ENCODE data around the gene SEMA4D. TPM values are rescaled to one million over a fixed set of nuclear protein-coding genes. Genes with fewer than 3 reads are reported as not detected.

Gene SEMA4D
- total and polyA plus RNA-seq, 10 donors: 23.0 to 193 (median 157) TPM

- Histone ChIP-seq H3K36me3 (peaks cover 0 to 79% (median 11%) of the 10 kb centered on the region in 6 donors), H3K27me3 (replicated peaks in 1 of 7) (no peaks in the 10 kb centered on the region), H3K27ac (peak overlapping the region in 3 of 8 donors; percentile 31 to 61 (median 42)), H3K9me3 (no peaks in the 10 kb centered on the region), H3K4me1 (peaks cover 13 to 88% (median 53%) of the 10 kb centered on the region in 6 donors), H3K4me3 (no peak overlapping the region)
- 71 to 83% (median 77%) methylated on average over 17 of the region's 17 CpGs for WGBS, 5 donors
- intact Hi-C loops (cut with DNase I; ENCODE audit: low total_unique reads): no loop called here
- peak; percentile 65 for DNase-seq
- TF ChIP-seq POLR2AphosphoS5 (IDR thresholded peaks at IDR 0.05): peak in 1 of 3 donors; percentile 14
- TF ChIP-seq, protein P1, sequence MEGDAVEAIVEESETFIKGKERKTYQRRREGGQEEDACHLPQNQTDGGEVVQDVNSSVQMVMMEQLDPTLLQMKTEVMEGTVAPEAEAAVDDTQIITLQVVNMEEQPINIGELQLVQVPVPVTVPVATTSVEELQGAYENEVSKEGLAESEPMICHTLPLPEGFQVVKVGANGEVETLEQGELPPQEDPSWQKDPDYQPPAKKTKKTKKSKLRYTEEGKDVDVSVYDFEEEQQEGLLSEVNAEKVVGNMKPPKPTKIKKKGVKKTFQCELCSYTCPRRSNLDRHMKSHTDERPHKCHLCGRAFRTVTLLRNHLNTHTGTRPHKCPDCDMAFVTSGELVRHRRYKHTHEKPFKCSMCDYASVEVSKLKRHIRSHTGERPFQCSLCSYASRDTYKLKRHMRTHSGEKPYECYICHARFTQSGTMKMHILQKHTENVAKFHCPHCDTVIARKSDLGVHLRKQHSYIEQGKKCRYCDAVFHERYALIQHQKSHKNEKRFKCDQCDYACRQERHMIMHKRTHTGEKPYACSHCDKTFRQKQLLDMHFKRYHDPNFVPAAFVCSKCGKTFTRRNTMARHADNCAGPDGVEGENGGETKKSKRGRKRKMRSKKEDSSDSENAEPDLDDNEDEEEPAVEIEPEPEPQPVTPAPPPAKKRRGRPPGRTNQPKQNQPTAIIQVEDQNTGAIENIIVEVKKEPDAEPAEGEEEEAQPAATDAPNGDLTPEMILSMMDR (IDR thresholded peaks at IDR 0.05 in 8 of 11, conservative IDR thresholded peaks at IDR 0.05 in 3 of 11): no peak
Observed at GRCh38 chr9:89449261-89449671, 48.6 kb downstream of the SEMA4D start.

GRCh38 chr9:89448821-89449220 is 49.1 kb downstream of the SEMA4D start:
- Histone ChIP-seq H3K4me1 (peaks cover 12 to 88% (median 54%) of the 10 kb centered on the region in 6 donors), H3K4me3 (peak overlapping the region in 1 of 8 donors; percentile 5), H3K27ac (peak overlapping the region in 3 of 8 donors; percentile 31 to 61 (median 42)), H3K36me3 (peaks cover 0 to 77% (median 9%) of the 10 kb centered on the region in 6 donors), H3K27me3 (replicated peaks in 1 of 7) (no peaks in the 10 kb centered on the region), H3K9me3 (no peaks in the 10 kb centered on the region)
- DNase-seq: no peak
- intact Hi-C loops (cut with DNase I; ENCODE audit: low total_unique reads): no loop called here
- TF ChIP-seq POLR2A (IDR thresholded peaks at IDR 0.05) (no peak), POLR2AphosphoS5 (IDR thresholded peaks at IDR 0.05) (no peak)
- TF ChIP-seq, protein P1 (IDR thresholded peaks at IDR 0.05 in 8 of 11, conservative IDR thresholded peaks at IDR 0.05 in 3 of 11): no peak
- WGBS, 5 donors: 72 to 80% (median 74%) methylated on average over 8 of the region's 8 CpGs

DNA sequence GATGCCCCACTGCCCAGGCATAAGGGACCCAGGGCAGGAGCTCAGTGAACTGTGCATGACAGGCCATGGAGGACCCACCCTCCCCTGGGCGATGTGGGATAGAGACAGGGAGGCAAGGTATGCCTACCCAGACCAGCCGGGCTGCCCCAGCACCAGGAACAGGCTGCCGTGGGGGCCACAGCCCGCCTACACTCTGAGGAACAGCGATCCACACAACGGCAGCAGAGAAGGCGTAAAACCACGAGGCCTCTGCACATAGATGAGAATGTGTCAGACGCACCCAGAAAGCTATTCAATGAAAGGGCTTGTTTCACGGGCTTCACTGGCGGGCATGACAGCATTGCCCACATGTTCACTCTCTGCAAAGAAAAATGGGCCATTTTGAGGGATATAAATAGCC is 49.5 kb downstream of the SEMA4D start:
- 48 to 75% (median 57%) methylated on average over 11 of the region's 11 CpGs for WGBS, 5 donors
- peak overlapping the region in 1 of 8 donors; percentile 5 for H3K4me3 ChIP-seq
- no peaks in the 10 kb centered on the region for H3K9me3 ChIP-seq
- peak overlapping the region in 3 of 8 donors; percentile 31 to 61 (median 42) for H3K27ac ChIP-seq
- intact Hi-C loops (cut with DNase I; ENCODE audit: low total_unique reads): no loop called here
- H3K27me3 ChIP-seq (replicated peaks in 1 of 7): no peaks in the 10 kb centered on the region
- peak; percentile 77 for DNase-seq
- peaks cover 0 to 77% (median 8%) of the 10 kb centered on the region in 6 donors for H3K36me3 ChIP-seq
- peaks cover 14 to 88% (median 59%) of the 10 kb centered on the region in 6 donors for H3K4me1 ChIP-seq
- TF ChIP-seq, protein P1 (IDR thresholded peaks at IDR 0.05 in 8 of 11, conservative IDR thresholded peaks at IDR 0.05 in 3 of 11): no peak
- peak in 1 of 3 donors; percentile 60 for TF ChIP-seq POLR2AphosphoS5 (IDR thresholded peaks at IDR 0.05)
- TF ChIP-seq POLR2A (IDR thresholded peaks at IDR 0.05): no peak

DNA sequence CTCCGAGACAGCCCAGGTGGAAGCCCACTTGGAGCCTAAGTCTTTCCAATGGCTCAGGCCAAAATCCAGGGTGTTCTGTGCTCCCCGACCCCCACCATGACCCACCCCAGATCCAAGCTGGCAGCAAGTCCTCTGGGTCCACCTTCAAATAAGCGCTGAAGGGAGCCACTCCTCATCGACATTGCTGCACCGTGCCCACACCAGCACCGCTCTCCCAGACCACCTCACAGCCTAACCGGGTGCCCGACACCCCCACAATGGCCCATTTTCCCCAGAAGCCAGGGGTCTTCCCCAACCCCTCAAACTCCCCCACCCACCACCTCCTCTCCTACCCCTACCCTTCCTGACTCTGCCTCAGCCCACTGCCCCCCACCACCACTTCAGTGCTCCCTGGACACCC is 50.5 kb downstream of the SEMA4D start:
- peaks cover 0 to 76% (median 4%) of the 10 kb centered on the region in 6 donors for H3K36me3 ChIP-seq
- H3K9me3 ChIP-seq: no peaks in the 10 kb centered on the region
- H3K4me3 ChIP-seq: no peak overlapping the region
- TF ChIP-seq POLR2A (IDR thresholded peaks at IDR 0.05) (no peak), POLR2AphosphoS5 (IDR thresholded peaks at IDR 0.05) (no peak)
- TF ChIP-seq, protein P1 (IDR thresholded peaks at IDR 0.05 in 8 of 11, conservative IDR thresholded peaks at IDR 0.05 in 3 of 11): no peak
- H3K27me3 ChIP-seq (replicated peaks in 1 of 7): no peaks in the 10 kb centered on the region
- 93 to 100% (median 96%) methylated on average over 8 of the region's 8 CpGs for WGBS, 5 donors
- intact Hi-C loops (cut with DNase I; ENCODE audit: low total_unique reads): no loop called here
- peak; percentile 66 for DNase-seq
- H3K27ac ChIP-seq: peak overlapping the region in 1 of 8 donors; percentile 30
- peaks cover 24 to 88% (median 66%) of the 10 kb centered on the region in 6 donors for H3K4me1 ChIP-seq

All from spleen (tissue), 11 donors.